Endodermal cell (in vitro differentiated cells): ENCODE results near the gene MAST3. TPM values are rescaled to one million over a fixed set of nuclear protein-coding genes. Genes with fewer than 3 reads are reported as not detected.

ENCODE experiments used
- DNase-seq: peaks from one replicate; pipeline ENCODE4 v3.0.0-alpha.2; 2017
- H3K27ac ChIP-seq: 2 replicates; pipeline ENCODE4 v1.5.1; 2013; ENCODE audit warnings: mild to moderate bottlenecking, low read depth, low read length, moderate library complexity
- H3K27me3 ChIP-seq: 2 replicates; pipeline ENCODE4 v1.6.1; 2013; ENCODE audit warnings: mild to moderate bottlenecking, low read length, moderate library complexity; ENCODE audit not compliant: insufficient read depth, control insufficient read depth, poor library complexity, severe bottlenecking
- H3K36me3 ChIP-seq: 2 replicates; pipeline ENCODE4 v1.7.0; 2013; ENCODE audit warnings: mild to moderate bottlenecking, low read length, moderate library complexity; ENCODE audit not compliant: control insufficient read depth, insufficient read depth
- H3K4me1 ChIP-seq: one replicate; pipeline ENCODE4 v1.7.0; 2013; ENCODE audit warnings: low read length; ENCODE audit not compliant: control insufficient read depth, insufficient read depth
- H3K4me3 ChIP-seq: 2 replicates; pipeline ENCODE4 v1.5.1; 2013; ENCODE audit warnings: mild to moderate bottlenecking, low read length, moderate library complexity
- H3K9ac ChIP-seq: 2 replicates; pipeline ENCODE4 v1.6.1; 2013; ENCODE audit warnings: mild to moderate bottlenecking, low read length, moderate library complexity; ENCODE audit not compliant: poor library complexity, severe bottlenecking; ENCODE audit errors: extremely low read depth
- H3K9me3 ChIP-seq: 2 replicates; pipeline ENCODE4 v1.6.1; 2013; ENCODE audit warnings: mild to moderate bottlenecking, low read length, moderate library complexity; ENCODE audit not compliant: control insufficient read depth
- H3K27ac Mint-ChIP-seq: 2 replicates; pipeline ENCODE4 v1.8.0; 2020; ENCODE audit warnings: mixed read lengths
- H3K27me3 Mint-ChIP-seq: 2 replicates; pipeline ENCODE4 v1.8.0; 2021; ENCODE audit warnings: mild to moderate bottlenecking, mixed read lengths; ENCODE audit not compliant: insufficient read depth
- H3K36me3 Mint-ChIP-seq: 2 replicates; pipeline ENCODE4 v1.8.0; 2020; ENCODE audit warnings: low read depth, mixed read lengths
- H3K4me1 Mint-ChIP-seq: 2 replicates; pipeline ENCODE4 v1.8.0; 2020; ENCODE audit warnings: mixed read lengths
- H3K4me3 Mint-ChIP-seq: 2 replicates; pipeline ENCODE4 v1.8.0; 2020; ENCODE audit warnings: mild to moderate bottlenecking, moderate library complexity, mixed read lengths
- H3K9me3 Mint-ChIP-seq: 2 replicates; pipeline ENCODE4 v1.8.0; 2020; ENCODE audit warnings: mild to moderate bottlenecking, mixed read lengths
- CTCF ChIP-seq: fragments of 200-600 bp; sonication (generic); conservative IDR thresholded peaks from 2 replicates; pipeline ENCODE4 v1.5.0; 2021; ENCODE audit warnings: antibody characterized with exemption, mild to moderate bottlenecking
- WGBS, 2 experiments: methylation state at CpG; one replicate each; pipeline versions ENCODE4 v1.1.5 to v1.1.7; 2013; ENCODE audit warnings: missing lambda C conversion rate in 2 of 2, mixed read lengths in 1 of 2; ENCODE audit not compliant: insufficient coverage in 1 of 2, insufficient read length in 1 of 2; 5-methylcytosine and 5-hydroxymethylcytosine counted together
- total RNA-seq, 2 donors: library from RNA; stranded (reverse); fragmentation: NEBNext Ultra II Directional in 1 of 2; extraction: Animal tissue kit (Norgen Biotek cat#: 25700) in 1 of 2; gene quantifications; 2 replicates in 1 of 2; 3 replicates in 1 of 2; pipeline ENCODE4 v1.2.1, GENCODE V29; 2021

MAST3 gene
- total RNA-seq, 2 donors from 2014 or later: 13.0 to 15.1 TPM

- no peaks in the 10 kb centered on the region for H3K36me3 Mint-ChIP-seq
- H3K4me3 Mint-ChIP-seq: no peak overlapping the region
- Histone ChIP-seq H3K4me1 (no peaks in the 10 kb centered on the region), H3K27ac (peak overlapping the region; percentile 30), H3K27me3 (no peaks in the 10 kb centered on the region), H3K36me3 (no peaks in the 10 kb centered on the region), H3K4me3 (no peak overlapping the region), H3K9me3 (no peaks in the 10 kb centered on the region), H3K9ac (no peak overlapping the region)
- peaks cover 4% of the 10 kb centered on the region for H3K4me1 Mint-ChIP-seq
- H3K27ac Mint-ChIP-seq: peak overlapping the region; percentile 57
- 40 to 61% methylated on average over 1 to 6 of the region's 6 CpGs for WGBS, 2 experiments
- TF ChIP-seq CTCF: no peak
- no peaks in the 10 kb centered on the region for H3K9me3 Mint-ChIP-seq
- no peaks in the 10 kb centered on the region for H3K27me3 Mint-ChIP-seq
- DNase-seq: peak; percentile 66
These were observed 88.0 kb downstream of the MAST3 start for GRCh38 chr19:18185538-18185937.

DNA sequence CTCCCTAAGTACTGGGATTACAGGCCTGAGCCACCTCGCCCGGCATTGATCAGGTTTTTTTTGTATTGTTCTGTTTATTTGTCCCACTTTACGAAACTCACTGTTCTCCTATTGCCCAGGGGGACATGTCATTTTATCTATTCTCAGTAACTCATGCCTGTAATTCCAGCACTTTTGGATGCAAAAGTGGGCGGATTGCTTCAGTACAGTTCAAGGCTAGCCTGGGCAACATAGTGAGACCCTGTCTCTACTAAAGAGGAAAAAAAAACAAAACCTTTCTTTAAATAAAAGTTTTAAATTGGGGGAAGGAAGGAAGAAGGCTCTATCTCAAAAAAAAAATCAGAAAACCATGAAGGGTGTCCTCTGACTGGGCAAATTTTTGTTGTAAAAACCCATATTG is 92.7 kb downstream of the MAST3 start:
- Mint-ChIP-seq H3K4me1 (peaks cover 14% of the 10 kb centered on the region), H3K27ac (no peak overlapping the region), H3K27me3 (no peaks in the 10 kb centered on the region), H3K4me3 (no peak overlapping the region), H3K9me3 (no peaks in the 10 kb centered on the region), H3K36me3 (no peaks in the 10 kb centered on the region)
- WGBS, 2 experiments: 92 to 100% methylated on average over 1 to 4 of the region's 4 CpGs
- no peak overlapping the region for H3K9ac ChIP-seq
- no peak for TF ChIP-seq CTCF
- no peaks in the 10 kb centered on the region for H3K27me3 ChIP-seq
- no peak for DNase-seq
- no peak overlapping the region for H3K27ac ChIP-seq
- no peaks in the 10 kb centered on the region for H3K4me1 ChIP-seq
- no peak overlapping the region for H3K4me3 ChIP-seq
- H3K9me3 ChIP-seq: no peaks in the 10 kb centered on the region
- H3K36me3 ChIP-seq: no peaks in the 10 kb centered on the region

DNA sequence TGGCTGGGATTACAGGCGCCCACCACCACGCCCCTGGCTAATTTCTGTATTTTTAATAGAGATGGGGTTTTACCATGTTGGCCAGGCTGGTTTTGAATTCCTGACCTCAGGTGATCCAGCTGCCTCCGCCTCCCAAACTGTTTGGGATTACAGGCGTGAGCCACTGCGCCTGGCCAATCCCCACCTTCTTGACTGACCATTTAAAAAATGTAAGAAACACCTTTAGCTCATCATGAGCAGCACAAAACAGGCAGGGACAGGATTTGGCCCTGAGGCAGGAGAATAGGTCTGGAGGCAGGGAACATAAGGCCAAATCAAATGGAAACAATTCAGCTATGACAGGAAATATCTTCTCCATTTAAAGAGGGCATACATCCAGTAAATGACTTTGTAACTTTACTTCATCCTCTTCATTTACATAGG is 94.1 kb downstream of the MAST3 start:
- peaks cover 10% of the 10 kb centered on the region for H3K4me1 Mint-ChIP-seq
- no peaks in the 10 kb centered on the region for H3K27me3 ChIP-seq
- peaks cover 8% of the 10 kb centered on the region for H3K36me3 ChIP-seq
- peaks cover 8% of the 10 kb centered on the region for H3K36me3 Mint-ChIP-seq
- DNase-seq: no peak
- H3K27ac Mint-ChIP-seq: peak overlapping the region; percentile 92
- H3K9ac ChIP-seq: no peak overlapping the region
- no peak for TF ChIP-seq CTCF
- no peaks in the 10 kb centered on the region for H3K27me3 Mint-ChIP-seq
- H3K4me3 ChIP-seq: no peak overlapping the region
- H3K27ac ChIP-seq: no peak overlapping the region
- no peaks in the 10 kb centered on the region for H3K9me3 ChIP-seq
- 88 to 96% methylated on average over 3 to 5 of the region's 5 CpGs for WGBS, 2 experiments
- no peaks in the 10 kb centered on the region for H3K9me3 Mint-ChIP-seq
- H3K4me3 Mint-ChIP-seq: peak overlapping the region; percentile 82
- H3K4me1 ChIP-seq: no peaks in the 10 kb centered on the region
